GM19455 (cell line): ENCODE measurements around the gene ADGRA1.

Experiments
- ATAC-seq: cut with Tn5 transposase; IDR thresholded peaks from one replicate; pipeline ENCODE4 v1.9.1; 2021; ENCODE audit not compliant: unreplicated experiment

Gene ADGRA1

GRCh38 chr10:133055470-133055869, 32.3 kb upstream of the ADGRA1 start:
- ATAC-seq: no peak

- no peak for ATAC-seq
Observed at GRCh38 chr10:133056001-133056400, 31.7 kb upstream of the ADGRA1 start.

GRCh38 chr10:133056651-133057178, 31.0 kb upstream of the ADGRA1 start:
- no peak for ATAC-seq

GRCh38 chr10:133058331-133059092, 29.2 kb upstream of the ADGRA1 start:
- ATAC-seq: no peak

- no peak for ATAC-seq
Observed at GRCh38 chr10:133059093-133059470, 28.6 kb upstream of the ADGRA1 start.

GRCh38 chr10:133059571-133059970, 28.2 kb upstream of the ADGRA1 start:
- no peak for ATAC-seq

- no peak for ATAC-seq
Observed at GRCh38 chr10:133060022-133060421, 27.7 kb upstream of the ADGRA1 start.

GRCh38 chr10:133060466-133060865, 27.3 kb upstream of the ADGRA1 start:
- no peak for ATAC-seq

- no peak for ATAC-seq
Observed at GRCh38 chr10:133060881-133061280, 26.8 kb upstream of the ADGRA1 start.

GRCh38 chr10:133061296-133062038, 26.3 kb upstream of the ADGRA1 start:
- no peak for ATAC-seq

GRCh38 chr10:133062085-133062484, 25.6 kb upstream of the ADGRA1 start:
- ATAC-seq: no peak

GRCh38 chr10:133062635-133063034, 25.1 kb upstream of the ADGRA1 start:
- no peak for ATAC-seq

- no peak for ATAC-seq
Observed at GRCh38 chr10:133067149-133068105, 20.3 kb upstream of the ADGRA1 start.

- ATAC-seq: no peak
Observed at GRCh38 chr10:133068111-133069032, 19.4 kb upstream of the ADGRA1 start.

- ATAC-seq: no peak
Observed at GRCh38 chr10:133069033-133069525, 18.6 kb upstream of the ADGRA1 start.

GRCh38 chr10:133070405-133070804, 17.3 kb upstream of the ADGRA1 start:
- ATAC-seq: no peak

- ATAC-seq: no peak
Observed at GRCh38 chr10:133070810-133071209, 16.9 kb upstream of the ADGRA1 start.

GRCh38 chr10:133071733-133072132, 16.0 kb upstream of the ADGRA1 start:
- no peak for ATAC-seq

GRCh38 chr10:133072196-133072595, 15.5 kb upstream of the ADGRA1 start:
- ATAC-seq: no peak
